Neural cell (in vitro differentiated cells): ENCODE data around the gene CXCL16.

Source experiments
- EP300 ChIP-seq: fragments of 450-650 bp; conservative IDR thresholded peaks from 2 replicates; pipeline ENCODE4 v1.6.1; 2014; ENCODE audit warnings: antibody characterized with exemption, mild to moderate bottlenecking, moderate library complexity; ENCODE audit not compliant: poor library complexity, severe bottlenecking
- EZH2 ChIP-seq: fragments of 200-600, 300-800 bp; shearing (Covaris generic), sonication (generic); IDR thresholded peaks from 2 replicates; pipeline ENCODE4 v1.6.1; 2014; ENCODE audit warnings: antibody characterized with exemption, low read length, borderline replicate concordance, mild to moderate bottlenecking; ENCODE audit not compliant: insufficient read depth, poor library complexity, severe bottlenecking
- MXI1 ChIP-seq: fragments of 450-650 bp; conservative IDR thresholded peaks from 2 replicates; pipeline ENCODE4 v1.6.1; 2014; ENCODE audit warnings: antibody characterized with exemption, mild to moderate bottlenecking; ENCODE audit not compliant: poor library complexity, severe bottlenecking
- POLR2AphosphoS5 ChIP-seq: IDR thresholded peaks from 2 replicates; pipeline ENCODE4 v1.6.1; 2012
- RAD21 ChIP-seq: fragments of 450-650 bp; conservative IDR thresholded peaks from 2 replicates; pipeline ENCODE4 v1.6.1; 2014; ENCODE audit warnings: antibody characterized with exemption, mild to moderate bottlenecking, moderate library complexity
- SMC3 ChIP-seq: fragments of 450-650 bp; conservative IDR thresholded peaks from 2 replicates; pipeline ENCODE4 v1.6.1; 2014; ENCODE audit warnings: antibody characterized with exemption, mild to moderate bottlenecking, moderate library complexity; ENCODE audit not compliant: poor library complexity
- TAF1 ChIP-seq: IDR thresholded peaks from 2 replicates; pipeline ENCODE4 v1.6.1; 2012; ENCODE audit warnings: low read depth
- TF ChIP-seq, protein P1 (sequence below): fragments of 450-650 bp; IDR thresholded peaks from 2 replicates; pipeline ENCODE4 v1.5.1; 2014; ENCODE audit warnings: antibody characterized with exemption, mild to moderate bottlenecking, moderate library complexity; ENCODE audit not compliant: poor library complexity, severe bottlenecking
- TF ChIP-seq, protein P2 (sequence below): IDR thresholded peaks from 2 replicates; pipeline ENCODE4 v1.6.1; 2012; ENCODE audit warnings: borderline replicate concordance

DNA sequence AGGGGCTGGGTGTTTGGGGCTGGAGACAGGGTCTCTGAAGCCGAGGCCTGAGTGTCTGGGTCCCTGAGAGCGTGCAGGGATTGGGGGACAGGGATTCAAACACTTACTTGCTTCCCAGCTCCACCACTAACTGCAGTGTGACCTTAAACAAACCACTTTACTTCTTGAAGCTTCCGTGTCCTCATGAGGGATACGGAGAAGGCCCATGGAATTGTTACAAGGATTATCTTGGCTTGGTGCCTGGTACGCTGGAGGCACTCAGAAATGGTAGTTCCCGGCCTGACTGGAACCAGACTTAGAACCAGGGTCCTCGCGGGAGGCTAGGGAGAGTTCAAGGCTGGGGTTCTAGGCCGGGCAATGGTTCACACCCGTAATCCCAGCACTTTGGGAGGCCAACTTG lies 2.9 kb upstream of the CXCL16 start:
- TF ChIP-seq, protein P1, sequence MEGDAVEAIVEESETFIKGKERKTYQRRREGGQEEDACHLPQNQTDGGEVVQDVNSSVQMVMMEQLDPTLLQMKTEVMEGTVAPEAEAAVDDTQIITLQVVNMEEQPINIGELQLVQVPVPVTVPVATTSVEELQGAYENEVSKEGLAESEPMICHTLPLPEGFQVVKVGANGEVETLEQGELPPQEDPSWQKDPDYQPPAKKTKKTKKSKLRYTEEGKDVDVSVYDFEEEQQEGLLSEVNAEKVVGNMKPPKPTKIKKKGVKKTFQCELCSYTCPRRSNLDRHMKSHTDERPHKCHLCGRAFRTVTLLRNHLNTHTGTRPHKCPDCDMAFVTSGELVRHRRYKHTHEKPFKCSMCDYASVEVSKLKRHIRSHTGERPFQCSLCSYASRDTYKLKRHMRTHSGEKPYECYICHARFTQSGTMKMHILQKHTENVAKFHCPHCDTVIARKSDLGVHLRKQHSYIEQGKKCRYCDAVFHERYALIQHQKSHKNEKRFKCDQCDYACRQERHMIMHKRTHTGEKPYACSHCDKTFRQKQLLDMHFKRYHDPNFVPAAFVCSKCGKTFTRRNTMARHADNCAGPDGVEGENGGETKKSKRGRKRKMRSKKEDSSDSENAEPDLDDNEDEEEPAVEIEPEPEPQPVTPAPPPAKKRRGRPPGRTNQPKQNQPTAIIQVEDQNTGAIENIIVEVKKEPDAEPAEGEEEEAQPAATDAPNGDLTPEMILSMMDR = no peak
- TF ChIP-seq RAD21 (no peak), TAF1 (no peak), EZH2 (no peak), EP300 (no peak), POLR2AphosphoS5 (no peak), MXI1 (no peak), SMC3 (no peak)
- TF ChIP-seq, protein P2, sequence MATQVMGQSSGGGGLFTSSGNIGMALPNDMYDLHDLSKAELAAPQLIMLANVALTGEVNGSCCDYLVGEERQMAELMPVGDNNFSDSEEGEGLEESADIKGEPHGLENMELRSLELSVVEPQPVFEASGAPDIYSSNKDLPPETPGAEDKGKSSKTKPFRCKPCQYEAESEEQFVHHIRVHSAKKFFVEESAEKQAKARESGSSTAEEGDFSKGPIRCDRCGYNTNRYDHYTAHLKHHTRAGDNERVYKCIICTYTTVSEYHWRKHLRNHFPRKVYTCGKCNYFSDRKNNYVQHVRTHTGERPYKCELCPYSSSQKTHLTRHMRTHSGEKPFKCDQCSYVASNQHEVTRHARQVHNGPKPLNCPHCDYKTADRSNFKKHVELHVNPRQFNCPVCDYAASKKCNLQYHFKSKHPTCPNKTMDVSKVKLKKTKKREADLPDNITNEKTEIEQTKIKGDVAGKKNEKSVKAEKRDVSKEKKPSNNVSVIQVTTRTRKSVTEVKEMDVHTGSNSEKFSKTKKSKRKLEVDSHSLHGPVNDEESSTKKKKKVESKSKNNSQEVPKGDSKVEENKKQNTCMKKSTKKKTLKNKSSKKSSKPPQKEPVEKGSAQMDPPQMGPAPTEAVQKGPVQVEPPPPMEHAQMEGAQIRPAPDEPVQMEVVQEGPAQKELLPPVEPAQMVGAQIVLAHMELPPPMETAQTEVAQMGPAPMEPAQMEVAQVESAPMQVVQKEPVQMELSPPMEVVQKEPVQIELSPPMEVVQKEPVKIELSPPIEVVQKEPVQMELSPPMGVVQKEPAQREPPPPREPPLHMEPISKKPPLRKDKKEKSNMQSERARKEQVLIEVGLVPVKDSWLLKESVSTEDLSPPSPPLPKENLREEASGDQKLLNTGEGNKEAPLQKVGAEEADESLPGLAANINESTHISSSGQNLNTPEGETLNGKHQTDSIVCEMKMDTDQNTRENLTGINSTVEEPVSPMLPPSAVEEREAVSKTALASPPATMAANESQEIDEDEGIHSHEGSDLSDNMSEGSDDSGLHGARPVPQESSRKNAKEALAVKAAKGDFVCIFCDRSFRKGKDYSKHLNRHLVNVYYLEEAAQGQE = no peak
